ENCODE data around the gene DIS3L2. TPM values are rescaled to one million over a fixed set of nuclear protein-coding genes. Genes with fewer than 3 reads are reported as not detected.

Gene DIS3L2
- total RNA-seq, 1 donor from 2014 or later = 32.2 TPM

DNA sequence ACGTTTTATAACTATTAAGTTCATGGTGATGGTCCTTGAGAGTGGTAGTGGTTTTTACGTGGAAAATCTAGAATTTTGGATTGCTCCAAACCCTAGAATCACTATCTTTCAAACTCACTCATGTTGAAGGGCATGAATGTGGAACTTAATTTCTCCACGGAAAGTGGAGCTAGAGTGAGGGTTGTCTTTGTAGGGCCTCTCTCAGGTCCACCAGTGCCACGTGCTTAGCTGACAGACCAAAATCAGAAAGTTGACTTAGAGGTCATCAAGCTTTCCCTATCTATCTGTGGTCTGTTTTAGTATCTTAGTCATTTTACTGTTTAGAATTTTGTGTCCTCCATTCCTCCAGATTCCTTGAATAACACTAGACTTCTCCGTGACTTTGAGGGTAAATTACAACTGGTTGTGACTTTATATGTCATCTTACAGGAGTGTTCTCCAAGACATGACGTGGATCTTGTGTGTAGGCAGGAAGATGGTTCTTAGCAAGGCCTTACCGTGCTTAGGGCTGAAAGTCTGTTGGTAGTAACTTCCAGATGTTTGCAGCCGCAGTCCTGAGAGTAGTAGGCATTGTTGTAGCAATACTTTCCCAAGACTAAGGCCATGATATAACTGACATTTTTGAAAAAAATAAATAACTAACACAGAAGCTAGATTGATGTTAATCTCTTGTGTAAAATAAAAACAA lies 26.8 kb downstream of the DIS3L2 start:
- no peaks in the 10 kb centered on the region for H3K27me3 ChIP-seq
- TF ChIP-seq POLR2A (IDR thresholded peaks at IDR 0.05) (no peak), POLR2AphosphoS5 (IDR thresholded peaks at IDR 0.05; ENCODE audit: insufficient read depth in 1 of 2, low read depth in 1 of 2) (no peak)
- TF ChIP-seq, protein P1, sequence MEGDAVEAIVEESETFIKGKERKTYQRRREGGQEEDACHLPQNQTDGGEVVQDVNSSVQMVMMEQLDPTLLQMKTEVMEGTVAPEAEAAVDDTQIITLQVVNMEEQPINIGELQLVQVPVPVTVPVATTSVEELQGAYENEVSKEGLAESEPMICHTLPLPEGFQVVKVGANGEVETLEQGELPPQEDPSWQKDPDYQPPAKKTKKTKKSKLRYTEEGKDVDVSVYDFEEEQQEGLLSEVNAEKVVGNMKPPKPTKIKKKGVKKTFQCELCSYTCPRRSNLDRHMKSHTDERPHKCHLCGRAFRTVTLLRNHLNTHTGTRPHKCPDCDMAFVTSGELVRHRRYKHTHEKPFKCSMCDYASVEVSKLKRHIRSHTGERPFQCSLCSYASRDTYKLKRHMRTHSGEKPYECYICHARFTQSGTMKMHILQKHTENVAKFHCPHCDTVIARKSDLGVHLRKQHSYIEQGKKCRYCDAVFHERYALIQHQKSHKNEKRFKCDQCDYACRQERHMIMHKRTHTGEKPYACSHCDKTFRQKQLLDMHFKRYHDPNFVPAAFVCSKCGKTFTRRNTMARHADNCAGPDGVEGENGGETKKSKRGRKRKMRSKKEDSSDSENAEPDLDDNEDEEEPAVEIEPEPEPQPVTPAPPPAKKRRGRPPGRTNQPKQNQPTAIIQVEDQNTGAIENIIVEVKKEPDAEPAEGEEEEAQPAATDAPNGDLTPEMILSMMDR (IDR thresholded peaks at IDR 0.05) = no peak
- intact Hi-C loops (cut with DNase I) = no loop called here
- no peak overlapping the region for H3K27ac ChIP-seq
- no peak for DNase-seq (ENCODE audit: extremely low spot score in 2 of 2)
- H3K9me3 ChIP-seq = no peaks in the 10 kb centered on the region
- H3K4me1 ChIP-seq = peaks cover 22% of the 10 kb centered on the region
- H3K36me3 ChIP-seq = no peaks in the 10 kb centered on the region
- no peak overlapping the region for H3K4me3 ChIP-seq

DNA sequence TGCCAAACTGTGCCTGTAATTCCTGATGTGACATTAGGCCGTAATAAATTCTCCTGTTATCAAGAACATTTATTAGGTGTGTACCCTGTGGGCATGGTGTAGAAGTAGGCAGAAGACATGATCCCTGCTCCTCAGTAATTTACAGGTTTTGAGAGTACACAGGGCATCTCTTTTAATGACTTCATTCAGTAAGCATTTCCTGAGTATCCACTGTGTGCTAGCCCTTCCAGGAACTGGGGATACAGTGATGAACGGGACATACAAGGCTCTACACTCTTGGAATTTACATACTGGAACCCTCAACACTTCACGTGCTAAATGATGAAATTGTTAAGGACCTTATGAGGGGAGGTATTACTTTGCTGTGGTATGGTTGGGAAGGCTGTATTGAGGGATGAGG lies 30.2 kb downstream of the DIS3L2 start:
- peaks cover 15% of the 10 kb centered on the region for H3K4me1 ChIP-seq
- H3K27ac ChIP-seq = no peak overlapping the region
- no peak for DNase-seq (ENCODE audit: extremely low spot score in 2 of 2)
- TF ChIP-seq, protein P1 (IDR thresholded peaks at IDR 0.05) = no peak
- TF ChIP-seq POLR2A (IDR thresholded peaks at IDR 0.05) = no peak
- TF ChIP-seq POLR2AphosphoS5 (IDR thresholded peaks at IDR 0.05; ENCODE audit: insufficient read depth in 1 of 2, low read depth in 1 of 2) = no peak
- H3K27me3 ChIP-seq = no peaks in the 10 kb centered on the region
- no peaks in the 10 kb centered on the region for H3K36me3 ChIP-seq
- intact Hi-C loops (cut with DNase I) = no loop called here
- no peak overlapping the region for H3K4me3 ChIP-seq
- H3K9me3 ChIP-seq = no peaks in the 10 kb centered on the region

DNA sequence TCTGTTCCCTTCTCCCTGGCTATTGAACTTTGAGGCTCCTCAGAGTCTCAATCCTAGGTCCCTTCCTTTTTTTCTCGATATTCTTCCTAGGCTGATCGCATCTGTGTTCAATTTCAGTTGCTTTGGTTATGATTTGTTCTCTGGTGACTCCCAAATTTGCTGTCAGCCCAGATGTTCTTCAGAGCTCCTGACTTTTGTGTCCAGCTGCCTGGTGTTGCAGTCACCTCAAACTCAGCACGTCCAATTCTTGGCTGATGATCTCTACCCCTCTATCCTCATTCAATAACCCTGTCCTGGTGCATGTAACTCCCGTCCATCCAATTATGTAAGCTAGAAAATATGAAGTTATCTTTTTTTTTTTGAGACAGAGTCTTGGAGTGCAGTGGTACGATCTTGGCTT lies 31.4 kb downstream of the DIS3L2 start:
- H3K27me3 ChIP-seq = no peaks in the 10 kb centered on the region
- no peak overlapping the region for H3K4me3 ChIP-seq
- no peak overlapping the region for H3K27ac ChIP-seq
- no peak for TF ChIP-seq POLR2A (IDR thresholded peaks at IDR 0.05)
- TF ChIP-seq, protein P1 (IDR thresholded peaks at IDR 0.05) = no peak
- TF ChIP-seq POLR2AphosphoS5 (IDR thresholded peaks at IDR 0.05; ENCODE audit: insufficient read depth in 1 of 2, low read depth in 1 of 2) = no peak
- peaks cover 6% of the 10 kb centered on the region for H3K4me1 ChIP-seq
- intact Hi-C loops (cut with DNase I) = no loop called here
- H3K9me3 ChIP-seq = no peaks in the 10 kb centered on the region
- no peak for DNase-seq (ENCODE audit: extremely low spot score in 2 of 2)
- no peaks in the 10 kb centered on the region for H3K36me3 ChIP-seq

DNA sequence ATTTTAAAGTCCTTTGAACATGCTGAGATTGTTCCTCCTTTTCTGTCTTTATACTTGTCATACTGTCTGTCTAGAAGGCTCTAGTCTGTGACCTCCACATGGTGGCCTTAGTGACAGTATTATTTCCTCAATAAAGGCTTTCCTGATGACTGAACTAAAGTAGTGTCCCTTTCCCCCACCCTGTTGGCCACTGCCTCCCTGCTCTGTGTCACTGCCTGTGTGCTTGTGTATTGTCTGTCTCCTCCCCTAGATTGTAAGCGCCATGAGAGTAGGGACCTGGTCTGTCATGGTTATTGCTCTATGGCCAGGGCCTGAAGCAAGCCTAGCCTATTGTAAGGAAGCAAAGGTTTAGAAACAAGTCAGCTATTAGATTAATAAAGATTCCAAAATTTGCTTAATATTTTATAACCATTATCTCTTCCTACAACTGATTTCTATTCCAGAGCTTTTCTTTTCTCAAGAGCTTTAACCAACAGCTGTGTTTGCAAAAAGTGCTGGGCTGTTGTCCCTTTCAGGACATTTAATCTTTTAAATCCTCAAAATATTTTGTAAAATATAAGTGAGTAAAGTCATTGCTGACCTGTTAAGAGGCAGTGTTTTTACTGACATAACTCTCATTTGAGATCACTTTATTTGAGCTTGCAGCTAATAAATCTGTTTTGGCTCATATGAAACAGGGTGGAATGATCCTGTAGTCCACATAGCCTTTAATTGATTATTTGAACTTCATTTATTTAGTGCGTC lies 35.5 kb downstream of the DIS3L2 start:
- TF ChIP-seq, protein P1 (IDR thresholded peaks at IDR 0.05) = no peak
- TF ChIP-seq POLR2A (IDR thresholded peaks at IDR 0.05) = no peak
- no peak for TF ChIP-seq POLR2AphosphoS5 (IDR thresholded peaks at IDR 0.05; ENCODE audit: insufficient read depth in 1 of 2, low read depth in 1 of 2)
- no peak for DNase-seq (ENCODE audit: extremely low spot score in 2 of 2)
- no peaks in the 10 kb centered on the region for H3K36me3 ChIP-seq

DNA sequence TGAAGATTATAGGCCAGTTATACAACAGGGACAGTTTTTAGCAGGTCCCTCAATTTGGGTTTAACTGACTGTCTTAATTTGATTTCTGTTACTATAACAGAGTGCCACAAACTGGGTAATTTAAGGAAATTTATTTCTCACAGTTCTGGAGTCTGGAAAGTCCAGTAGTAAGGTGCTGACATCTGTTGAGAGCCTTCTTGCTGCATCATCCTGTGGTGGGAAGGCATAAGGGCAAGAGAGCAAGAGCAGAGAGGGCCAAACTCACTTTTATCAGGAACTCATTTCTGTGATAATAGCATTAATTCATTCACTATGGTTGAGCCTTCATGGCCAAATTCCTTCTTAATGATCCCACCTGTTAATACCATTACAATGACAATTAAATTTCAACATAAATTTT lies 36.5 kb downstream of the DIS3L2 start:
- Histone ChIP-seq H3K4me3 (no peak overlapping the region), H3K4me1 (peaks cover 6% of the 10 kb centered on the region), H3K27ac (no peak overlapping the region), H3K9me3 (no peaks in the 10 kb centered on the region), H3K36me3 (no peaks in the 10 kb centered on the region), H3K27me3 (no peaks in the 10 kb centered on the region)
- no peak for DNase-seq (ENCODE audit: extremely low spot score in 2 of 2)
- intact Hi-C loops (cut with DNase I) = no loop called here
- no peak for TF ChIP-seq POLR2AphosphoS5 (IDR thresholded peaks at IDR 0.05; ENCODE audit: insufficient read depth in 1 of 2, low read depth in 1 of 2)

More for the DNA sequence above, 35.5 kb downstream of the DIS3L2 start:
- no peaks in the 10 kb centered on the region for H3K27me3 ChIP-seq
- H3K27ac ChIP-seq = no peak overlapping the region
- H3K9me3 ChIP-seq = no peaks in the 10 kb centered on the region
- peaks cover 6% of the 10 kb centered on the region for H3K4me1 ChIP-seq
- H3K4me3 ChIP-seq = no peak overlapping the region
- intact Hi-C loops (cut with DNase I) = no loop called here
